NOMO-1 treated with dmso at 0.1 percent for 144 hours (cell line): ENCODE results near the gene RAB27B.

Source experiments
- DNase-seq: peaks from one replicate; lab custom pipeline; 2025; ENCODE audit not compliant: unreplicated experiment; lab: John Stamatoyannopoulos, UW

The RAB27B gene

GRCh38 chr18:54859667-54860421 is 31.6 kb downstream of the RAB27B start:
- DNase-seq, result no peak

DNA sequence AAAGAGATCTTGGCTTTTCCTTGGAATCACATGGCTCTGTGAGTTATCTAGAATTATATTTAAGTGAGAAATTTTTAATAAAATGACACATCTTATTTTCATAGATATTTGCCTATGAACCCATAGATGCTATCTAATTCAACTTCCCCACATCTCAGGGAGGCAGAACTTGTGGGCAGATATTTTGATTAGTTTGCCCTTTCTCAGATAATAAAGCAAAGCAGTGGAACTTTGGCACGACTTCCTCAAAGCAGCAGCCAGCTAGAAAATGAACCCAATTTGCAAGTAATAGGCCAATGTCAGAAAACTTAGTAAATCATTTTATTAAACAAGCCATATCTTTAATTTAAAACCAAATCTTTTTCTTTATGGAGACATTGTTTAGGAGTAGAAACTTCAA is 32.7 kb downstream of the RAB27B start:
- no peak for DNase-seq

DNA sequence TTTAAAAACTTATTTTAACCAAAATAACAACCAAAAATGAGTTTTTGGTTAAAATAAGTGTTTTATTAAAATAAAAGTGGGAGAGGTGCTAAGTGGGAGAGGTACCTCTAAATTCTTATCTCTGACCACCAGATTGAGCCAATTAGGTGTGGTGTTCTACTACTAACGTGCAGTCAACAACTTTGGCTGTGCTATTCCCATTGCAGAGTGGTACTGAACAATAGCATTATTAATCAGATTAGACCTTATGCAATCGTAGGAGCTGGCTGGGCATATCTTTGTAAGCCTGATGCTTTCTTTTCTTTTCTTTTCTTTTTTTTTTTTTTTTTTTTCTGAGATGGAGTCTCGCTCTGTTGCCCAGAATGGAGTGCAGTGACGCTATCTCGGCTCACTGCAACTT is 38.9 kb downstream of the RAB27B start:
- DNase-seq, result no peak

DNA sequence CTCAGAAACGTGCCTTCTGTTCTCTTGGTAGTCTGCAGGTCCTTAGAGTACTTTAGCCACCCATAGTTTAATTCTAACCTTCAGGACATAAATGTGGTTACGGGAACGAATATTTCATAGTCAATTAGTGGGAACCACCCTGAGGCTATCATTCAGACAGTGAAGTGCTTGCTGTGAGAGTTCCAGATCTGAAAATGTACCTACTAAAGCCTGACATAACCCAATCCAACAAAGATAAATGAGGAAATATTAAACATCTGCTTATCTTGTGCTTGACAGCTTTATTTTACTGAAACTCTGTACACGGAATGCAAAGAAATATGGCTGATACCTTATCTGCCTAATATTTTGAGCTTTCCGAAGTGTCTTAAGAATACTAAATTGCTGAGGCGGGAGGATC is 43.0 kb downstream of the RAB27B start:
- DNase-seq, result no peak

GRCh38 chr18:54872681-54873080 is 44.4 kb downstream of the RAB27B start:
- DNase-seq, result no peak

DNA sequence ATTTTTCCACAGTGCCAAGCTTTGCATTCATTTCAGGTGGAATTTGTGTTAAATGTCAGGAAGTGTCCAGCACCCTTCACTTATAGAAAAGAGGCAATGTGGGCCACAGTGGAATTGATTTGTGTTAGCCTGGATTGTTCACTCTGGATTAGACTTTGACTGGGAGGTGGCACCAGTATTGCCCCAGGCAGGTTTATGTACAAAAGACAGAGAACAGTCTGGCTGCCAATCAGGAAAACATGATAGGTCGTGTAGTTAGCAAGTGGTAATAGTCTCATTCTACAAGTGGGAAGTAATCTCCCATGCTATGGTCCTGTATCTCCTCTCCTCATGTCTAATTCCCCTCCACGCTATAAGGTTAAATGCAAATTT is 45.6 kb downstream of the RAB27B start:
- DNase-seq, result no peak

DNA sequence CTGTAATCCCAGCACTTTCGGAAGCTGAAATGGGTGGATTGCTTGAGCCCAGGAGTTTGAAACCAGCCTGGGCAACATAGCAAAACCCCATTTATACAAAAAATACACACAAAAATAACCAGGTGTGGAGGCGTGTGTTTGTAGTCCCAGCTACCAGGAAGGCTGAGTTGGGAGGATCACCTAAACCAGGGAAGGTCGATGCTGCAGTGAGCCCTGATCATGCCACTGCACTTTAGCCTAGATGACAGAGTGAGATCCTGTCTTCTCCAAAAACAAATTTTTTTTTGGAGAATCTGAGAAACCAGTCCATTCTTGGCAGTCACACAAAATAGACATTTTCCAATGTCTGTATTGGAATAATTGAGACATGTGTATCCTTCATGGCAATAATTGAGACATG is 46.8 kb downstream of the RAB27B start:
- no peak for DNase-seq

DNA sequence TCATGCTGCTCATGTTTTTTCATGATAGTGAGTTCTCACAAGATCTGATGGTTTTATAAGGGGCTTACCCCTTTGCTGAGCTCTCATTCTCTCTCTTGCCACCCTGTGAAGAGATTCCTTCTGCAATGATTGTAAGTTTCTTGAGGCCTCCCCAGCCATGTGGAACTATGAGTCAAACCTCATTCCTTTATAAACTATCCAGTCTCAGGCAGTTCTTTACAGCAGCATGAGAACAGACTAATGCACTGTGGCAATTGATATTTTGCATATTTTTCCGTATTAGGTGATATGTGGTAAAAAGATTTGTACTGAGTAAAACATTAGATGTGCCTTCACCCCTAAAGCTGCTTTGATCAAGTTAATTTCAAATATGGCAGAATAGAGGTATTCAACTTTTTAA is 48.8 kb downstream of the RAB27B start:
- DNase-seq, result no peak

GRCh38 chr18:54878159-54878622 is 49.9 kb downstream of the RAB27B start:
- no peak for DNase-seq

DNA sequence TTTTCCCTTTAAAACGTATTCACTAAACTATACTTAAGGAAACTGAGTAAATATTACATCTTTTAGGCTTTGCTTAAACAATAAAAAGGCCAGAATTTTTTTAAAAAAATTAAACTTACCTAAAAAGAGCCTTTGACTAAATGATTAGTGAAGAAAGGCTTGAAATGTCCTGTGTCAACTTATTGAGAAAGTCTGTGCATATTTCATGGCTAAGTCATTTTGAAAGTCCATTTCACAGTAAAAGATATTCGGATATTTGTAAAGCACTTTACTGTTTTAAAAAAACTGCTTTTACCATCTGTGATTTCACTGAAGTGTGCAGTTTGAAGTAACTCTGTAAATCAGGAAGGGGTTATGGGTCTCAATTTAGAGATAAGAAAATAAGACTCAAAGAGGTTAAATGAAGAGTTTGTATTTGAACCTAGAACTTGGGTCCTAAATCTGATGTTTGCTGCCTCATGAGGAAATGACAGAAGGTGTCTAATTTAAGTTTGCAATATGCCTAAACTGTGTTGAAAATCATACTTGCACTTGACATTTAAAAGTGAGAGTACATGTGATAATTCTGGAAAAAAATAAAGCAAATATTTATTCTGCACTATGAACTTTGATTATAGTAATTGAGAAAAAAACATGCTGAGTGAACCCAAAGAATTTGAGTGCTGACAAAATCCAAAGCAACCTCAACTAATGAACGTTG is 50.5 kb downstream of the RAB27B start:
- DNase-seq, result no peak

DNA sequence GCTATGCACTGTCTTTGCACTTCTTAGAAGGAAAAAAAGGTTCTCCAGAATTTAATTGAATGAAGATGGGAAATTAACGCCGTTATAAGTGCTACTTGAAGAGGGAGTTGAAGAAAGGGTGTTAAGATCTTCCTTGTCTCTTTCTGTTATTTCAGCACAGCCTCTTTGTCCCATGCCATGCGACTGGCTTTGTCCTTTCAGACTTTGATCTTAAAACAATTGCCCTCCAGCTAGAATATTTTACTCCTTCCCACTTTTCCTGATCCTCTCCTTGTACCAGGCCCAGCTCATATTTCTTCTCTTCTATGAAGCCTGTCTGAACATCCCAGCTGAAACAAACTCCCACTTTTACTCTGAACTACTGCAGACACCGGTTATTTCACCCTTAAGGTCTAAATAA is 51.4 kb downstream of the RAB27B start:
- no peak for DNase-seq

GRCh38 chr18:54880395-54881105 is 52.3 kb downstream of the RAB27B start:
- DNase-seq, result no peak

DNA sequence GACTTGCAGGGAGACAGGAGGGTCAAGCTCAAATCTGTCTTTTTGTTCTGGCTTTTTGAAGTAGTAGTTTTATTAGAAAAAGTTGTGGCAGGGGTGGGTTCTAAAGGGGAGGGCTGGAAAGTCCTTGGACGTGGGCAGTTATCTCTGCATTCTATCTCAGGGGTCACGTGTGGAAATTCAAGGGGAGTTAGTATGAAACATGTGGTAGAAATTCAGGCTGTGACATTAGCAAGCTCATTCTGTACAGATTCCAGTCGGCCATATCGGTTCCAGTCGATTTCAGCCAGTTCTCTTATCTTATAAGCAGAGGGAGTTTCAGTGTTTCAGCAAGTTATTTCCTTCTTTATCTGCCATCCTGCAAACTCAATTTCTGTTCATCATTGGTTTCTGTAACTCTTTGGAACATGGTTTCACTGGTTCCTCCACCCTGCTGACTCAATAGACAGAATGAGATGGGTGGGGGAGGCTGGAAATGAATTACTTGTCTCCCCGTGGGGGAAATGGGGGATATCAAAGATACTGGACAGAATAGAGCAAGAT is 53.0 kb downstream of the RAB27B start:
- DNase-seq, result no peak

GRCh38 chr18:54882318-54882717 is 54.0 kb downstream of the RAB27B start:
- no peak for DNase-seq

GRCh38 chr18:54883816-54884604 is 55.7 kb downstream of the RAB27B start:
- no peak for DNase-seq

DNA sequence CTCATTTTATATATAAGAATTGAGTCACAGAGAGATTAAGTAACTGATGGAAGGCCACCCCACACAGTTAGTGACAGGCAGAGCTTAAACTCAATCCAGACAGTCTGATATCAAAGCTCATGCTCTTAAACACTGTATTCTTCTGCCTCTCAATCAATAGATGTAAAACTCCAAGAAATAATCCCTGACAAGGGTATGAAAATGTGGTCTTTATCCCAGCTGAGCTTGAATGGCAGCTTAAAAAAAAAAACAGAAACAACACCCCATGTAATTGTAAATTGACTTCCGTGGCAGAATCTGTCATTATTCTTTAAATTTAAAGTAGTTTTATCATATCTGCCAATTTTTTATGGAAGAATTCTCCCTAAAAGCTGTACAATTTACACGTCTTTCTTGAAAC is 60.1 kb downstream of the RAB27B start:
- no peak for DNase-seq

GRCh38 chr18:54888933-54889332 is 60.7 kb downstream of the RAB27B start:
- DNase-seq, result no peak

- no peak for DNase-seq
Measured at GRCh38 chr18:54899500-54899899, 71.2 kb downstream of the RAB27B start.

DNA sequence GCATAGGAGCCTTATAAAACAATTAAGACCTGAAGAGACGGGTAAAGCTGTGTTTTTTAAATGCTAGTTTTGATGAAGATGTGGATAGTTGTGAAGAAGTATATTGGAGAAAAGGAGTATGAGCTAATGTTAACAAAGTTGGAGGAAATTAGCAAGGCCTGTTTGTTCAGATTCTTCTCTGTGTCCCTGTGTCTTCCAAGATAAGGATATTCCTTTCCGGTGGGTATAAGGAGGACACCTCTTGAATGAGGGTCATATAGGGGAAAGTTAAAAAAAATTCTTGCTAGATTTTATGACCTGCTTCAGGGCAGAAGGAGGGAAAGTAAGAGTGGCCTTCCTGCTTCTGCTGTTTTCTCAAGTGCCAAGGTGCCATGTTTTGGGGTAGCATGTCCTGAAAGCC is 72.0 kb downstream of the RAB27B start:
- no peak for DNase-seq

DNA sequence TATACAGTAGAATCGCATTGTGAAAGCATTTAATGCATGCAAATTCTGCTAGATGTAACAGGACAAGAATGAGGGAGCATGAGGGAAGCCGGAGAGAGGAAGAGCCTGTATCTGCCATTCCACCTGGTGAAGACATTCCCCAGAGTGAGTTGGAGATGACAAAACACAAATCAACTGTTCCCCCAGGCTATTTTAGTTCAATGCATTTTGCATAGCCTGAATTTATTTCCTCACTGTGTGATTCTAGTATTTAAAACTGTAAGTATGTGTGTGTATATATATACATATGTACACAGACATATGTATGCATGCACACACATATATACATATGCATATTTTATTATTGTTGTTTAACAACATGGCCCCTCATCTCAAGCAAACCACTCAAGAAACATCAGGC is 76.3 kb downstream of the RAB27B start:
- no peak for DNase-seq

- DNase-seq, result no peak
Measured at GRCh38 chr18:54905629-54906028, 77.4 kb downstream of the RAB27B start.
